ENCODE measurements around the gene CLEC2D.

- TF ChIP-seq ZNF274 (IDR thresholded peaks at IDR 0.05; ENCODE audit: low read depth, low read length) (no peak), YY1 (IDR thresholded peaks at IDR 0.05; ENCODE audit: insufficient read depth, insufficient read length) (no peak)
Observed at GRCh38 chr12:9648701-9649531, 20.6 kb upstream of the CLEC2D start.

All from NT2/D1 (cell line).